ENCODE measurements around the gene ZNF407.

- TF ChIP-seq BHLHE40 (IDR thresholded peaks at IDR 0.05; ENCODE audit: borderline replicate concordance), result no peak
- TF ChIP-seq L3MBTL2 (conservative IDR thresholded peaks at IDR 0.05), result no peak
- no peak for TF ChIP-seq FOXA1 (IDR thresholded peaks at IDR 0.05)
- TF ChIP-seq, protein P1, sequence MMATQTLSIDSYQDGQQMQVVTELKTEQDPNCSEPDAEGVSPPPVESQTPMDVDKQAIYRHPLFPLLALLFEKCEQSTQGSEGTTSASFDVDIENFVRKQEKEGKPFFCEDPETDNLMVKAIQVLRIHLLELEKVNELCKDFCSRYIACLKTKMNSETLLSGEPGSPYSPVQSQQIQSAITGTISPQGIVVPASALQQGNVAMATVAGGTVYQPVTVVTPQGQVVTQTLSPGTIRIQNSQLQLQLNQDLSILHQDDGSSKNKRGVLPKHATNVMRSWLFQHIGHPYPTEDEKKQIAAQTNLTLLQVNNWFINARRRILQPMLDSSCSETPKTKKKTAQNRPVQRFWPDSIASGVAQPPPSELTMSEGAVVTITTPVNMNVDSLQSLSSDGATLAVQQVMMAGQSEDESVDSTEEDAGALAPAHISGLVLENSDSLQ (IDR thresholded peaks at IDR 0.05), result no peak
- no peak for TF ChIP-seq FOXM1 (IDR thresholded peaks at IDR 0.05; ENCODE audit: borderline replicate concordance)
- no peak for TF ChIP-seq NFRKB (IDR thresholded peaks at IDR 0.05)
- no peak for TF ChIP-seq LEF1 (IDR thresholded peaks at IDR 0.05; ENCODE audit: borderline replicate concordance)
- no peak for TF ChIP-seq ELF4 (IDR thresholded peaks at IDR 0.05)
- no peak for TF ChIP-seq SUZ12 (IDR thresholded peaks at IDR 0.05)
- TF ChIP-seq TARDBP (IDR thresholded peaks at IDR 0.05), result no peak
- no peak for TF ChIP-seq ARNT (IDR thresholded peaks at IDR 0.05)
- no peak for TF ChIP-seq HDGF (IDR thresholded peaks at IDR 0.05; ENCODE audit: borderline replicate concordance)
Observed at GRCh38 chr18:74623047-74623816, 25.6 kb downstream of the ZNF407 start.
